GM12892 (cell line): ENCODE results near the gene TRMT44.

Experiments
- POLR2A ChIP-seq: IDR thresholded peaks from 2 replicates; pipeline ENCODE4 v1.6.1; 2011; ENCODE audit warnings: low read depth, low read length, control low read depth
- POLR2AphosphoS5 ChIP-seq: IDR thresholded peaks from 2 replicates; pipeline ENCODE4 v1.6.1; 2011; ENCODE audit warnings: low read depth, low read length, control low read depth
- TAF1 ChIP-seq: IDR thresholded peaks from 2 replicates; pipeline ENCODE4 v1.6.1; 2011; ENCODE audit warnings: low read depth, mild to moderate bottlenecking, control low read depth, low read length, borderline replicate concordance

DNA sequence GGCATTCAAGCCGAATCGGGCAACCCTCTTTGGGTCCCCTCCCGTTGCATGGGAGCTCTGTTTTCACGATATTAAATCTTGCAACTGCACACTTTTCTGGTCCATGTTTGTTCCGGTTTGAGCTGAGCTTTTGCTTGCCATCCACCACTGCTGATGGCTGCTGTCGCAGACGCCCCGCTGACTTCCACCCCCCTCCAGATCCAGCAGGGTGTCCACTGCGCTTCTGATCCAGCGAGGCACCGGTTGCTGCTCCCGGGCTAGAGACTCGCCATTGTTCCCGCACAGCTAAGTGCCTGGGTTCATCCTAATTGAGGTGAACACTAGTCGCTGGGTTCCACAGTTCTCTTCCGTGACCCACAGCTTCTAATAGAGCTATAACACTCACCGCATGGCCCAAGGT lies 13.3 kb upstream of the TRMT44 start:
- TF ChIP-seq POLR2A (no peak), TAF1 (no peak), POLR2AphosphoS5 (no peak)
